Adipocyte (in vitro differentiated cells): ENCODE data around the gene BTG4.

Experiments
- DNase-seq: peaks from one replicate; pipeline ENCODE4 v3.0.0-alpha.2; 2015; ENCODE audit warnings: low read depth
- H3K27me3 ChIP-seq: replicated peaks from 2 replicates; pipeline ENCODE4 v1.7.0; 2013; ENCODE audit warnings: mild to moderate bottlenecking, low read length, moderate library complexity; ENCODE audit not compliant: control insufficient read depth, insufficient read depth
- H3K36me3 ChIP-seq: 2 replicates; pipeline ENCODE4 v1.7.0; 2013; ENCODE audit warnings: low read length, mild to moderate bottlenecking, moderate library complexity; ENCODE audit not compliant: control insufficient read depth, insufficient read depth, severe bottlenecking
- H3K4me1 ChIP-seq: 2 replicates; pipeline ENCODE4 v1.7.0; 2013; ENCODE audit warnings: mild to moderate bottlenecking, low read length, moderate library complexity; ENCODE audit not compliant: control insufficient read depth, insufficient read depth
- H3K4me3 ChIP-seq: 2 replicates; pipeline ENCODE4 v1.7.0; 2013; ENCODE audit warnings: mild to moderate bottlenecking, low read length, moderate library complexity
- H3K9ac ChIP-seq: 2 replicates; pipeline ENCODE4 v1.7.0; 2013; ENCODE audit warnings: mild to moderate bottlenecking, low read length, moderate library complexity
- H3K9me3 ChIP-seq: 2 replicates; pipeline ENCODE4 v1.7.0; 2013; ENCODE audit warnings: mild to moderate bottlenecking, low read length, moderate library complexity; ENCODE audit not compliant: control insufficient read depth

The BTG4 gene

DNA sequence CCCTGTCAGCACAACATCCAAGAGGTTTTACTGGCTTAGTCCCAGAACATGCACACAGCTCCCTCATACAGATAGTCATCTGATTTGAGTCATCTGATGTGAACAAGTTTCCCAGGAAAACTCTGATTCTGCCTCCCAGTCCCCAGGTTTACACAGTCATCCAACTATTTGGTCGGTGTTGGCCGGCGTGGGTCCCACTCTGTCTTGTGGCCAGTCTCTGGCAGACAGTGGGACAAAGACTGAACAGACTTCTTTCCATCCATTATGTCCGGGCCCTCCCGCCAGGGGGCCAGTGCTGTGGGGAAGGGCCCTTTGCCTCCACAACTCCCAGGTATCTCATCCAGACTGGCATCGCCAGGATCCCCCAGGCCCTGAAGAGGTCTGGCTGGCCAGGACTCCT is 60.0 kb downstream of the BTG4 start:
- no peak for DNase-seq
- Histone ChIP-seq H3K4me3 (no peak overlapping the region), H3K36me3 (no peaks in the 10 kb centered on the region), H3K4me1 (no peaks in the 10 kb centered on the region), H3K9me3 (no peaks in the 10 kb centered on the region), H3K27me3 (peaks cover 5% of the 10 kb centered on the region), H3K9ac (no peak overlapping the region)

DNA sequence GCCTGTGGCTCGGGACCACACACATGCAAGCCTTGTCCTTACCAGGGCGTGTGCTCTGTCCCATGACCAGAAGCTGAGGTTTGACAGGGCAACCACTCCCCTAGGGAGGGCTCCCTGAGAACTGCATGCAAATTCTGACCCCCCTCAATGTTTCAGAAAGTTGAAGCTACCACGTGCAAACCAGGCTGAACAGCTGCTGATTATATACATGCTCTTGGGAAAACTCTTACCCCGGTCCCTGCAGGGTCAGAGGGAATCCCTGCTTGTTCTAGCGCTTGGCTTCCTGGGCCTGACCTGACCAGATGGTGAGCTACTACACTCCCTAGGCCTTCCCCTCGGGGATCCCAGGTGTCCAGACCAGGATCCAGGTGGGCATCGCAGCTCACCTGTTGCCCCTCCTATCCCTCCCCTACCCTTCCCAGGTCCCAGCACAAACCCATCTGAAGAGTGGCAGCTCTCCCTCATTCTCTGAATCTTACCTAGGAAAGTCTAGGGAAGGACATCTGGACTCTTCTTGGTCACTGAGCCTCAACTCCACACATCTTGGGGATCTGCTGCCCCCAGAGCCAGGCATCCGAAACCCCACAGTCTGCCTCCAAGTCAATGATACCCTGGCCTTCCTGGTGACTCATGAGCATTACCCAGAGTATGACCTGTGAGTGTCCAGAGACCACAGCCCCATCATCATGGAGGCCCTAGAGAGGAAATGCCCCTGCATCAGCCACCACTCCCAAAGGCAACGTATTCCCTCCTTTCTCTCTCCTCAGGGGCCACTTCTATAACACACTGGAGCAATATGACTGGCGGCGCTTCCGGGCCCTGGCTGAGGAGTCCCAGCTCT is 61.5 kb downstream of the BTG4 start:
- no peak overlapping the region for H3K9ac ChIP-seq
- no peaks in the 10 kb centered on the region for H3K36me3 ChIP-seq
- H3K4me1 ChIP-seq, result peaks cover 4% of the 10 kb centered on the region
- H3K27me3 ChIP-seq, result no peaks in the 10 kb centered on the region
- DNase-seq, result no peak
- H3K9me3 ChIP-seq, result no peaks in the 10 kb centered on the region
- H3K4me3 ChIP-seq, result no peak overlapping the region

- Histone ChIP-seq H3K4me1 (peaks cover 7% of the 10 kb centered on the region), H3K9me3 (no peaks in the 10 kb centered on the region), H3K36me3 (no peaks in the 10 kb centered on the region), H3K27me3 (no peaks in the 10 kb centered on the region), H3K4me3 (no peak overlapping the region), H3K9ac (no peak overlapping the region)
- no peak for DNase-seq
Measured at GRCh38 chr11:111449696-111450479, 62.3 kb downstream of the BTG4 start.

GRCh38 chr11:111448831-111449557 is 63.2 kb downstream of the BTG4 start:
- Histone ChIP-seq H3K4me3 (no peak overlapping the region), H3K27me3 (no peaks in the 10 kb centered on the region), H3K9me3 (no peaks in the 10 kb centered on the region), H3K36me3 (no peaks in the 10 kb centered on the region), H3K9ac (no peak overlapping the region), H3K4me1 (peaks cover 7% of the 10 kb centered on the region)
- DNase-seq, result no peak

DNA sequence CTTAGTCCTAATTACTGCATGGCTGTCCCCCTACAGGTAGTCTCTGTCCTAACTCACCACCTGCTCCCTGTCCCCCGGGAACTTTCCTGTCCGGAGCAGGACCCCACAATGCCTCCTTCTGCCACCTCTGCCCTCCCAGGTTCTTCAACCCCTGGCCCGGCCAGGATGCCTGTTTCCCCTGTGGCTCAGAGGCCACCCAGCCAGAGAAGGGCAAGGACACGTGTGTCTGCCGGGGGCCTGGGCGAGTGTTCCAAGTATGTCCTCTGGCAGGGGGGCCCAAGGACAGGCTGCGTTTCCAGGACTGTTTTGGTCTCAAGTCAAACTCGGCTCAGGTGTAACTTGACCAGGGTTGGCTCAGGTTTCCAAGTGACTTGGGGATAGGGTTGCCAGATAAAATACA is 63.8 kb downstream of the BTG4 start:
- Histone ChIP-seq H3K4me3 (no peak overlapping the region), H3K27me3 (no peaks in the 10 kb centered on the region), H3K9ac (no peak overlapping the region), H3K4me1 (peaks cover 7% of the 10 kb centered on the region), H3K36me3 (no peaks in the 10 kb centered on the region), H3K9me3 (no peaks in the 10 kb centered on the region)
- no peak for DNase-seq

DNA sequence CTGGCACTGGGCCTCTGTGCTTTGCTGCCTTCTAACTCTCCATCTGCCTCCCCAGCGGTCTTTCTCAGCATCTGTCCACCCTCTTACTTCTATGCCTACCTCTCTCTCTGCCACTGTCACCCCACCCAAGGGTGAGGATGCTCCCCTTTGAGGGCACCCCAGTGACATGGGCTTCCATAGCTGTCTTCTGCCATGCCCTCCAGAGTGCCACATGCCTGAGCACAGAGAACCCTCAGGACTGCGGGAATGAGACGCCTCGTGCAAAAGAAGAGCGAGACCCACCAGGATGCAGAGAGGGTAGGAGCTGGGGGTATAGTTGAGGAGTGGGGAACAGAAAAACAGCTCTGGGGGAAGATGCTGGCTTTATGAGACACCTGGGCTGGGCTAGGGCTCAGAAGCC is 64.3 kb downstream of the BTG4 start:
- no peak overlapping the region for H3K4me3 ChIP-seq
- H3K27me3 ChIP-seq, result no peaks in the 10 kb centered on the region
- DNase-seq, result no peak
- no peak overlapping the region for H3K9ac ChIP-seq
- H3K4me1 ChIP-seq, result peaks cover 7% of the 10 kb centered on the region
- no peaks in the 10 kb centered on the region for H3K36me3 ChIP-seq
- H3K9me3 ChIP-seq, result no peaks in the 10 kb centered on the region

- peaks cover 7% of the 10 kb centered on the region for H3K4me1 ChIP-seq
- no peak for DNase-seq
- no peak overlapping the region for H3K9ac ChIP-seq
- no peaks in the 10 kb centered on the region for H3K9me3 ChIP-seq
- H3K27me3 ChIP-seq, result no peaks in the 10 kb centered on the region
- no peak overlapping the region for H3K4me3 ChIP-seq
- no peaks in the 10 kb centered on the region for H3K36me3 ChIP-seq
Measured at GRCh38 chr11:111447112-111447471, 65.1 kb downstream of the BTG4 start.

- peak; percentile 95 for DNase-seq
Measured at GRCh38 chr11:111446404-111447111, 65.6 kb downstream of the BTG4 start.

DNA sequence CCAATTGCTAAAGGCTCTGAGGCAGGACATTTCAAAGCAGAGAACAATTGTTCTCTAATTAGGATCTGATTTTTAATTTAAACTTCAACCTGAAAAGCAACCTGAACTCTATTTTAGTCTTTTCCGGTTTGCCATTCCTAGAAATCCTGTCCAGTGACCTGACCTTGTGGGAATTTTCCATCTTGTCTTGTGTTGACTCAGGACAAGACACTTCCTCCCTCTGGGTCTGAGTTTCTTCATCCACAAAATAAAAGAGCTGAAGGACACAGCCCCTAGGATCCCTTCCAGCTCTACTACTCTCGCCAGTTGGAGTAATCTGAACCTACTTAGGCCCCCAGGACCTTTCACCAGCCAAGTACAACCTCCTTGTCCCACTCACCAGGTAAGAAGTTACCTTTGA is 66.6 kb downstream of the BTG4 start:
- Histone ChIP-seq H3K9ac (no peak overlapping the region), H3K4me1 (peaks cover 7% of the 10 kb centered on the region), H3K36me3 (no peaks in the 10 kb centered on the region), H3K4me3 (no peak overlapping the region), H3K9me3 (no peaks in the 10 kb centered on the region), H3K27me3 (no peaks in the 10 kb centered on the region)
- DNase-seq, result no peak

More at GRCh38 chr11:111446404-111447111, 65.6 kb downstream of the BTG4 start:
- H3K4me1 ChIP-seq, result peaks cover 7% of the 10 kb centered on the region
- no peaks in the 10 kb centered on the region for H3K9me3 ChIP-seq
- H3K27me3 ChIP-seq, result no peaks in the 10 kb centered on the region
- H3K36me3 ChIP-seq, result no peaks in the 10 kb centered on the region
- H3K9ac ChIP-seq, result no peak overlapping the region
- H3K4me3 ChIP-seq, result no peak overlapping the region
